SK-N-SH (cell line): ENCODE results near the gene KLHDC9.

Experiments
- NFIC ChIP-seq: IDR thresholded peaks from 2 replicates; pipeline ENCODE4 v1.4.0; 2012; ENCODE audit warnings: borderline replicate concordance
- POLR2AphosphoS5 ChIP-seq: IDR thresholded peaks from 2 replicates; pipeline ENCODE4 v1.6.1; 2012; ENCODE audit warnings: low read depth, low read length
- TAF1 ChIP-seq: IDR thresholded peaks from 2 replicates; pipeline ENCODE4 v1.6.1; 2012; ENCODE audit warnings: low read depth, mild to moderate bottlenecking, low read length, moderate library complexity, borderline replicate concordance
- TF ChIP-seq, protein P1 (sequence below): fragments of 200-600 bp; sonication (generic); IDR thresholded peaks from 2 replicates; pipeline ENCODE4 v1.6.1; 2017; ENCODE audit warnings: antibody characterized with exemption, mild to moderate bottlenecking, moderate library complexity
- TF ChIP-seq, protein P2 (sequence below): IDR thresholded peaks from 2 replicates; pipeline ENCODE4 v1.4.0; 2012; ENCODE audit warnings: low read depth, borderline replicate concordance

DNA sequence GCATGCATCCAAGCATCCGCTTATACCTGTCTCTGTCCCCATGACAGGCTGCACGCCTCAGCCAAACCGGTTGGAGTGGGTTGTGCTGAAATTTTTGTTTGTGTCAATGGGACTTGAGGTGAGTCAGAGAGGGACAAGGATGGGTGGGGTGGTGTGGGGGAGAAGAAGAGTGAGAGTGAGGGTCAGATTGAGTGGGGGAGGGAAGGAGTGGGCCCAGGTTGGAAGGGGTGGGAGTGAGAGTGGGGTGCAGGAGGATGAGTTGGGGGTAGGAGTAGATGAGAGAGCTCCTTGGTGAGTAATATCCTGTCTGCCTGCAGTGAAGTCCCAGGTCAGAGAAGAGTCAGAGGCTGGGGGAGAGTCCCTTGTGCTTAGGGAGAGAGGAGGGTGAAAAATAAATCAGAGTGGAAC is 5.5 kb upstream of the KLHDC9 start:
- TF ChIP-seq, protein P1, sequence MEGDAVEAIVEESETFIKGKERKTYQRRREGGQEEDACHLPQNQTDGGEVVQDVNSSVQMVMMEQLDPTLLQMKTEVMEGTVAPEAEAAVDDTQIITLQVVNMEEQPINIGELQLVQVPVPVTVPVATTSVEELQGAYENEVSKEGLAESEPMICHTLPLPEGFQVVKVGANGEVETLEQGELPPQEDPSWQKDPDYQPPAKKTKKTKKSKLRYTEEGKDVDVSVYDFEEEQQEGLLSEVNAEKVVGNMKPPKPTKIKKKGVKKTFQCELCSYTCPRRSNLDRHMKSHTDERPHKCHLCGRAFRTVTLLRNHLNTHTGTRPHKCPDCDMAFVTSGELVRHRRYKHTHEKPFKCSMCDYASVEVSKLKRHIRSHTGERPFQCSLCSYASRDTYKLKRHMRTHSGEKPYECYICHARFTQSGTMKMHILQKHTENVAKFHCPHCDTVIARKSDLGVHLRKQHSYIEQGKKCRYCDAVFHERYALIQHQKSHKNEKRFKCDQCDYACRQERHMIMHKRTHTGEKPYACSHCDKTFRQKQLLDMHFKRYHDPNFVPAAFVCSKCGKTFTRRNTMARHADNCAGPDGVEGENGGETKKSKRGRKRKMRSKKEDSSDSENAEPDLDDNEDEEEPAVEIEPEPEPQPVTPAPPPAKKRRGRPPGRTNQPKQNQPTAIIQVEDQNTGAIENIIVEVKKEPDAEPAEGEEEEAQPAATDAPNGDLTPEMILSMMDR, result no peak
- TF ChIP-seq TAF1 (no peak), NFIC (no peak), POLR2AphosphoS5 (no peak)
- TF ChIP-seq, protein P2, sequence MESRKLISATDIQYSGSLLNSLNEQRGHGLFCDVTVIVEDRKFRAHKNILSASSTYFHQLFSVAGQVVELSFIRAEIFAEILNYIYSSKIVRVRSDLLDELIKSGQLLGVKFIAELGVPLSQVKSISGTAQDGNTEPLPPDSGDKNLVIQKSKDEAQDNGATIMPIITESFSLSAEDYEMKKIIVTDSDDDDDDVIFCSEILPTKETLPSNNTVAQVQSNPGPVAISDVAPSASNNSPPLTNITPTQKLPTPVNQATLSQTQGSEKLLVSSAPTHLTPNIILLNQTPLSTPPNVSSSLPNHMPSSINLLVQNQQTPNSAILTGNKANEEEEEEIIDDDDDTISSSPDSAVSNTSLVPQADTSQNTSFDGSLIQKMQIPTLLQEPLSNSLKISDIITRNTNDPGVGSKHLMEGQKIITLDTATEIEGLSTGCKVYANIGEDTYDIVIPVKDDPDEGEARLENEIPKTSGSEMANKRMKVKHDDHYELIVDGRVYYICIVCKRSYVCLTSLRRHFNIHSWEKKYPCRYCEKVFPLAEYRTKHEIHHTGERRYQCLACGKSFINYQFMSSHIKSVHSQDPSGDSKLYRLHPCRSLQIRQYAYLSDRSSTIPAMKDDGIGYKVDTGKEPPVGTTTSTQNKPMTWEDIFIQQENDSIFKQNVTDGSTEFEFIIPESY, result no peak
